Measurements from ENCODE around the gene CFAP74. TPM values are rescaled to one million over a fixed set of nuclear protein-coding genes. Genes with fewer than 3 reads are reported as not detected.

CFAP74 gene
- total RNA-seq, 8 experiments from 2014 or later, result 0.22 to 3.7 (median 0.46) TPM; not detected in 1

DNA sequence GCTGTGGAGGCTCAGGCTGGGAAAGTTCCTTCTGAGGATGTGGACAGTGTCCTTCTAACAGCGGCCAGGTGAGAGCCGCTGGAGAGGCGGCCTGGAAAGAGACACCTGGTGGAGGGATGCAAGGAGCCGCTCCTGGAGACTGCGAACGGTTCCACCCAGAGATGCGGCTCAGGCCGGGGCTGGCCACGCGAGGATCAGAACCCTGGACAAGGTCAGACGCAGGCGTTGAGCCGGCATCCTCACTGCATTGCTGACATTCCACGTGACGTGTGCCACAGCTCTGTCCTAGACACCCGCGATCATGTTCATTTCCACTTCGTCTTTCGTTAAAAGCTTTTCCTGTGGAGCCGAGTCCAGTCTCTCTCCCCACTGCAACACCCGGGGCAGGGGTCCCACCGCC, 28.8 kb downstream of the CFAP74 start:
- WGBS, 10 experiments, result 54 to 100% (median 84%) methylated on average over 2 to 15 of the region's 22 CpGs; no CpG with 5 or more reads in 1 of the 10 experiments
- Histone ChIP-seq H3K4me1 (replicated peaks in 1 of 2) (peaks cover 0 to 5% of the 10 kb centered on the region in 2 donors), H3K4me3 (no peak overlapping the region), H3K27ac (no peak overlapping the region)
- no peak for ATAC-seq (replicated peaks in 6 of 8)
- in situ Hi-C loops (cut with MboI; ENCODE audit: low pct_unique_long_range_greater_than_20kb in 2 of 9, low sequenced_read_pairs in 9 of 9, unreplicated experiment in 9 of 9), result no loop called here

DNA sequence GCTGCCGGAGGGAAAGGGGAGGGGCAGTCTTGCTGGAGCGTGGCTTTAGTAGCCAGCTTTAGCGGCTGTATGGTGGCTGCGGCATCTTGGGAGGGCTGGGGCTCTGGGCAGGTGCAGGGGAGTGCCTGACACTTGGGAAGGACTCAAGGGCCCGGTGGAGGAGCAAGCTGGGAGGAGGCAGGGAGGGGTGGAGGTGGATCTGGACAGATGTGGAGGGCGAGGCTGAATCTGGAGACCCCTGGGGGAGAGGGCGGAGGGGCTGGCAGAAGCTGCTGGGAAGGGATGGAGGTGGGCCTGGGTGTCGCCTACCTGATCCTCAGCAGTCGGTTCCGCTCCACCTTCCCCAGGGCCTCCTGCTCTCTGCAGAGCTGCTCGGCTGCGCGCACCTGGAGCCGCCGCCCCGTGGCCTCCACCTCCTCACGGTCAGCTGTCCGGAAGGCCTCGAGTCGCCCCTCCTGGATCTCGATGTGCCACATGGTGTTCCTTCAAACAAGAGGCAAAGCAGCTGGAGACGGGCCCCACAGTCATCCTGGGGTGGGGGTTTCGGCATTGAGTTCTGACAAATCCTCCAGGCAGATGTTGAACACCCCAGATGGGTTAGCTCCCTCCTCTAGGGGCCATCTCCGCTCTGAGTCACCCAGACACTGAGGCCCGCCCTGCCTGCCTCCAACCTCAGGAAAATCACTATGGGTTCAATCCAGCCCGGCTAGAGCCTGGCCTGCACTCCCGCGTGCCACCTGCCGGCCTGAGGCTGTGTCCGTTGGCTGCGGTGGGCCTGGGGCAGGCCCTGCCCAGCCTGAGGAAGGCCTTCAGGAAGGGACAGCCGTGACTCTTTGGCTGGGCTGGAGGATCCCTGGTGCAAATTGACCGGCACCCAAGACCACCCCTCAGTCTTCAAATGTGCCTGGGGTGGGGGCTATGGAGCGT, 29.6 kb downstream of the CFAP74 start:
- Histone ChIP-seq H3K27ac (no peak overlapping the region), H3K4me3 (no peak overlapping the region), H3K4me1 (replicated peaks in 1 of 2) (peaks cover 0 to 5% of the 10 kb centered on the region in 2 donors)
- peak in 4 of 8 experiments; percentile 16 to 98 (median 26) for ATAC-seq (replicated peaks in 6 of 8)
- 20 to 91% (median 84%) methylated on average over 1 to 13 of the region's 34 CpGs; no CpG with 5 or more reads in 5 of the 10 experiments for WGBS, 10 experiments
- in situ Hi-C loops (cut with MboI; ENCODE audit: low pct_unique_long_range_greater_than_20kb in 2 of 9, low sequenced_read_pairs in 9 of 9, unreplicated experiment in 9 of 9), result no loop called here

DNA sequence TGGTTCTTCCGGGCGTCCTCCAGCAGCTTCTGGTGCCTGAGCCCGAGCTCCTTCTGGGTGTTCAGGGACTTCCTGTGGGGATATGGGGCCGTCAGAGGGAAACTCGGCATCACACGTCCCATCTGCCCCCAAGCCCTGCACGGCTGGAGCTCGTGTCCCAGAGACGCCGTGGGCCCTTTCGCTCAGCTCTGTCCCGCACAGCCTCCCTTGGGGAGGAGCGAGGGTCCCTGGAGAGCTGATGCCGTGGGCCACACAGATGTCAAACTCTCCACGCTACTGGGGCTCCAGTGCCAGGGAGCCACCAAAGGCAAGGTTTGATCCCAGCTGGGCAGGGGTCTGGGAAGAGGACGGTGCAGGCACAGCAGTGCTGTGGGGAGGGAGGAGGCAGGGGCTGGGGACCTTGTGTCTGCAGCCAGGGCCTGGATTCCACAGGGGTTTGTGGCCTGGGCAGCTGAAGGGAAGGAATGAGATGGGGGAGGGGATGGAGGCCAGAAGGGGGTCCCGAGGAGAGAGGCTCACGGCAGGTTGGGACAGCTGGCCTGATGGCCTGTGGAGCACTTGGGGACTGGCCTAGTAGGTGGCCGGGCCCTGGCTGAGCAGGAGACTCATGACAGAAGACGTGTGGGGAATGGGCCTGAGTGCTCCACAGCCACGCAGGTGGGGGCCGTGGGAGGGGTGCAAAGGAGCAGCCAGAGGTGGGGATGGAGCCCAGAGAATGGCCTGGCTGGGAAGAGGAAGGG, 30.4 kb downstream of the CFAP74 start:
- in situ Hi-C loops (cut with MboI; ENCODE audit: low pct_unique_long_range_greater_than_20kb in 2 of 9, low sequenced_read_pairs in 9 of 9, unreplicated experiment in 9 of 9), result no loop called here
- Histone ChIP-seq H3K4me1 (replicated peaks in 1 of 2) (peaks cover 0 to 5% of the 10 kb centered on the region in 2 donors), H3K4me3 (no peak overlapping the region), H3K27ac (no peak overlapping the region)
- ATAC-seq (replicated peaks in 6 of 8), result peak in 4 of 8 experiments; percentile 9 to 32 (median 24)
- WGBS, 10 experiments, result 60 to 92% (median 80%) methylated on average over 1 to 5 of the region's 22 CpGs; no CpG with 5 or more reads in 7 of the 10 experiments

- ATAC-seq (replicated peaks in 6 of 8), result no peak
Measured at GRCh38 chr1:1971688-1972087, 31.9 kb downstream of the CFAP74 start.

GRCh38 chr1:1971017-1971416, 32.6 kb downstream of the CFAP74 start:
- Histone ChIP-seq H3K4me1 (replicated peaks in 1 of 2) (peaks cover 0 to 5% of the 10 kb centered on the region in 2 donors), H3K27ac (no peak overlapping the region), H3K4me3 (no peak overlapping the region)
- no peak for ATAC-seq (replicated peaks in 6 of 8)
- in situ Hi-C loops (cut with MboI; ENCODE audit: low pct_unique_long_range_greater_than_20kb in 2 of 9, low sequenced_read_pairs in 9 of 9, unreplicated experiment in 9 of 9), result no loop called here
- WGBS, 10 experiments, result 35 to 92% (median 83%) methylated on average over 1 to 14 of the region's 17 CpGs; no CpG with 5 or more reads in 2 of the 10 experiments

More at GRCh38 chr1:1971688-1972087, 31.9 kb downstream of the CFAP74 start:
- Histone ChIP-seq H3K27ac (no peak overlapping the region), H3K4me3 (no peak overlapping the region), H3K4me1 (replicated peaks in 1 of 2) (peaks cover 0 to 5% of the 10 kb centered on the region in 2 donors)
- in situ Hi-C loops (cut with MboI; ENCODE audit: low pct_unique_long_range_greater_than_20kb in 2 of 9, low sequenced_read_pairs in 9 of 9, unreplicated experiment in 9 of 9), result no loop called here
- WGBS, 10 experiments, result 64 to 93% (median 90%) methylated on average over 2 to 9 of the region's 21 CpGs; no CpG with 5 or more reads in 5 of the 10 experiments

DNA sequence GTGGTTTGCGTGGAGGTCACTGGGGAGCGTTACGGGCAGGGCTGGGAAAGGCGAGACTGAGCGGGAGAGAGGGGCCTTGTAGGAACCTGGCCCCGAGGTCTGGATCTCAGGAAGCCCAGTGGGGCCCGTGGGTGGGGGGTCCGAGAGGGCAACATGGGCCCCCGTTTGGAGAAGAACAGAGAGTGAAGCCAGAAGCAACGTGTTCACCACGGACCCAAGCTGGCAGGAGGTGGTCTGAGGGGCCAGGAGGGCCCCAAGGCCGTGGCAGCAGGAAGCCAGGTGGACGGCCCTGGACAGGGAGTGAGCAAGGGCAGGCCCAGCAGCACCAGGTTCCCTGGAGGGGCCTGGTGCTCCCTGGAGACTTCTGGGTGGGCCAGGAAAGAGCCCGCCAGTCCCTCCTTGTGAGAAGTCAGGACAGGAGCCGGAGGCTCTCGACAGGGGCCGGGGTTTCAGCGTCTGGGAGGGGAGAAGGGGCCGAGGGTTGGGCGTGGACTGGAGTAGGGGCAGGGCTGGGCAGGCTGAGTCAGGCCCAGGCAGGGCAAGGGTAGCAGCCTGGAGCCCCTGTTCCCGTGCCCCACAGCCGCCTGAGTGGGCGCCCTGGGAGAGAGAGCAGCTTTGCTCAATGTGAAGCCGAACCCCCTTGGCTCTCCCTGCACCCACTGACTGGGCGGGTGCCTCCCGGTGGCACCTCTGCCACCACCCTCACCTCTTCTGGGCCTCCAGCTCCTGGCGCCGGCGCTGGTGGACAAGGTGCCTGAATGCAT, 33.5 kb downstream of the CFAP74 start:
- in situ Hi-C loops (cut with MboI; ENCODE audit: low pct_unique_long_range_greater_than_20kb in 2 of 9, low sequenced_read_pairs in 9 of 9, unreplicated experiment in 9 of 9), result loop anchor here in 1 of 9 experiments (10.0 kb wide), 1 partner anchor 75 kb away; no protein-coding TSS in a partner anchor
- no peak overlapping the region for H3K27ac ChIP-seq
- WGBS, 10 experiments, result 33 to 81% (median 58%) methylated on average over 3 to 9 of the region's 29 CpGs; no CpG with 5 or more reads in 5 of the 10 experiments
- no peak overlapping the region for H3K4me3 ChIP-seq
- no peak for ATAC-seq (replicated peaks in 6 of 8)
- H3K4me1 ChIP-seq (replicated peaks in 1 of 2), result peaks cover 0 to 5% of the 10 kb centered on the region in 2 donors

DNA sequence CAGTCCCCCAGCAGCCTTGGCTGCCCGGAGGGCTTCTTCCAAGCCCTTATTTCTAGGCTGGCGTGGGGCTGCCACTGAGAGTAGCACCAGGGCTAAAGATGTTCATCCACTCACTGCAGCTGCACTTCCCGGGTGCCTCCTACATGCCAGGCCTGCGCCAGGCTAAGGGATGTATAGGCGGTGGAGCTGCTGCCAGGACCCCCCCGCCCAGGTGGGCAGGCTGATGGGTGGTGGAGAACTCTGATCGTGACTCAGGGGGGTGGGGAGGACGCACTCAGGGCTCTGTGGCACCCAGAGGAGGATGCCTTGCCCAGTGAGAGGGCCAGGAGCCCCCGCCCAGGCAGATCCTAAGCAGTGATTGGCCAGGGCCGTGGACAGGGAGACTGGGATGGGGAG, 34.1 kb downstream of the CFAP74 start:
- peak in 1 of 8 experiments; percentile 5 for ATAC-seq (replicated peaks in 6 of 8)
- Histone ChIP-seq H3K4me1 (replicated peaks in 1 of 2) (peaks cover 0 to 5% of the 10 kb centered on the region in 2 donors), H3K27ac (no peak overlapping the region), H3K4me3 (no peak overlapping the region)
- WGBS, 10 experiments, result 40 to 100% (median 56%) methylated on average over 1 to 7 of the region's 10 CpGs; no CpG with 5 or more reads in 6 of the 10 experiments
- in situ Hi-C loops (cut with MboI; ENCODE audit: low pct_unique_long_range_greater_than_20kb in 2 of 9, low sequenced_read_pairs in 9 of 9, unreplicated experiment in 9 of 9), result loop anchor here in 1 of 9 experiments (10.0 kb wide), 1 partner anchor 75 kb away; no protein-coding TSS in a partner anchor

DNA sequence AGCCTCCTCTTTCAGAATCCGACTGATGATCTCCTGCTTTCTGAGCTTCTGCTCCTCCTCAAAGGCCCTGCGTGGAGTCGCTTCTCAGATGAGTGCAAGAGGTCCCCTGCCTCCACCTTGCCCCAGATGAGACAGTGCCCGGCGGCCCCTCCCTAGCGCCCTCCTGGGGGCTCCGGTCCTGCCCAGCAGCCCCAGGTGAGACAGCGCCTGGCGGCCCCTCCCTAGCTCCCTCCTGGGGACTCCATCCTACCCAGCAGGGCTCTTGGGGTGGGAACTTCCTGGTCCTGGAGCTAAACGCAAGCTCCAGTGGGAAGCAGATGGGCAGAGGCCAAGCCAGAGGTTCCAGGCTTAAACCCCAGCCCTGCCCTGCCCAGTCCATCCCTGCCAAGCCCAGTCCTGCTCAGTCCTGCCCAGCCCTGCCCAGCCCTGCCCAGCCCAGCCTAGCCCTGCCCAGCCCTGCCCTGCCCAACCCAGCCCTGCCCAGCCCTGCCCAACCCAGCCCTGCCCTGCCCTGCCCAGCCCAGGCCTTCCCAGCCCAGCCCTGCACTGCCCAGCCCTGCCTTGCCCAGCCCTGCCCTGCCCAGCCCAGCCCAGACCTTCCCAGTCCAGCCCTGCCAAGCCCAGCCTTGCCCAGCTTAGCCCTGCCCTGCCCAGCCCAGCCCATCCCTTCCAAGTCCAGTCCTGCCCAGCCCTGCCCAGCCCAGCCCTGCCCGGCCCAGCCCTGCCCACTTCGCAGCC, 34.6 kb downstream of the CFAP74 start:
- WGBS, 10 experiments, result 76 to 85% methylated on average over 5 to 6 of the region's 12 CpGs; no CpG with 5 or more reads in 8 of the 10 experiments
- H3K4me1 ChIP-seq (replicated peaks in 1 of 2), result peaks cover 0 to 5% of the 10 kb centered on the region in 2 donors
- H3K27ac ChIP-seq, result no peak overlapping the region
- in situ Hi-C loops (cut with MboI; ENCODE audit: low pct_unique_long_range_greater_than_20kb in 2 of 9, low sequenced_read_pairs in 9 of 9, unreplicated experiment in 9 of 9), result loop anchor here in 1 of 9 experiments (10.0 kb wide), 1 partner anchor 76 kb away; no protein-coding TSS in a partner anchor
- no peak overlapping the region for H3K4me3 ChIP-seq
- peak in 2 of 8 experiments; percentile 8 to 25 for ATAC-seq (replicated peaks in 6 of 8)

DNA sequence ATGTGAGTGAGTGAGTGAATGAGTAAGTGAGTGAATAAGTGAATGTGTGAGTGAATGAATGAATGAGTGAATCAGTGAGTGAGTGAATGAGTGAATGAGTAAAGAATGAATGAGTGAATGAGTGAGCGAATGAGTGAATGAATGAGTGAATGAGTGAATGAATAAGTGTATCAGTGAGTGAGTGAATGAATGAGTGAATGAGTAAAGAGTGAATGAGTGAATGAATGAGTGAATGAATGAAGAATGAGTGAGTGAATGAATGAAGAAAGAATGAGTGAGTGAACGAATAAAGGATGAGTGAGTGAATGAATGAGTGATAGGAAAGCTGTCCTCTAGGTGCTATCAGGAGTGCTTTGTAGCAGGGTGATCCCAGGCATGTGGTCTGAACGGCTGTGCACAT, 35.7 kb downstream of the CFAP74 start:
- in situ Hi-C loops (cut with MboI; ENCODE audit: low pct_unique_long_range_greater_than_20kb in 2 of 9, low sequenced_read_pairs in 9 of 9, unreplicated experiment in 9 of 9), result loop anchor here in 1 of 9 experiments (10.0 kb wide), 1 partner anchor 77 kb away; no protein-coding TSS in a partner anchor
- Histone ChIP-seq H3K27ac (no peak overlapping the region), H3K4me1 (replicated peaks in 1 of 2) (no peaks in the 10 kb centered on the region), H3K4me3 (no peak overlapping the region)
- ATAC-seq (replicated peaks in 6 of 8), result no peak
- 3 to 100% (median 68%) methylated on average over 1 to 3 of the region's 3 CpGs for WGBS, 10 experiments

GRCh38 chr1:1967151-1967550, 36.4 kb downstream of the CFAP74 start:
- WGBS, 10 experiments, result 50 to 96% (median 83%) methylated on average over 1 to 8 of the region's 16 CpGs; no CpG with 5 or more reads in 5 of the 10 experiments
- in situ Hi-C loops (cut with MboI; ENCODE audit: low pct_unique_long_range_greater_than_20kb in 2 of 9, low sequenced_read_pairs in 9 of 9, unreplicated experiment in 9 of 9), result loop anchor here in 1 of 9 experiments (10.0 kb wide), 1 partner anchor 78 kb away; no protein-coding TSS in a partner anchor
- no peaks in the 10 kb centered on the region for H3K4me1 ChIP-seq (replicated peaks in 1 of 2)
- no peak overlapping the region for H3K4me3 ChIP-seq
- H3K27ac ChIP-seq, result no peak overlapping the region
- no peak for ATAC-seq (replicated peaks in 6 of 8)

GRCh38 chr1:1966071-1966740, 37.4 kb downstream of the CFAP74 start:
- no peak overlapping the region for H3K27ac ChIP-seq
- H3K4me1 ChIP-seq (replicated peaks in 1 of 2), result no peaks in the 10 kb centered on the region
- WGBS, 10 experiments, result 17 to 86% (median 70%) methylated on average over 2 to 21 of the region's 38 CpGs; no CpG with 5 or more reads in 2 of the 10 experiments
- peak in 5 of 8 experiments; percentile 27 to 64 (median 34) for ATAC-seq (replicated peaks in 6 of 8)
- H3K4me3 ChIP-seq, result no peak overlapping the region
- in situ Hi-C loops (cut with MboI; ENCODE audit: low pct_unique_long_range_greater_than_20kb in 2 of 9, low sequenced_read_pairs in 9 of 9, unreplicated experiment in 9 of 9), result loop anchor here in 1 of 9 experiments (10.0 kb wide), 1 partner anchor 79 kb away; no protein-coding TSS in a partner anchor

Data from motor neuron (in vitro differentiated cells).